ENCODE results near the gene TRIM71. TPM values are rescaled to one million over a fixed set of nuclear protein-coding genes. Genes with fewer than 3 reads are reported as not detected.

TRIM71 gene
- total and polyA plus RNA-seq, 2 of the 13 experiments (the other 11 are each of a cell fraction or from before 2014, with no cell fraction given): 21.7 to 76.9 TPM

- TF ChIP-seq, protein P1, sequence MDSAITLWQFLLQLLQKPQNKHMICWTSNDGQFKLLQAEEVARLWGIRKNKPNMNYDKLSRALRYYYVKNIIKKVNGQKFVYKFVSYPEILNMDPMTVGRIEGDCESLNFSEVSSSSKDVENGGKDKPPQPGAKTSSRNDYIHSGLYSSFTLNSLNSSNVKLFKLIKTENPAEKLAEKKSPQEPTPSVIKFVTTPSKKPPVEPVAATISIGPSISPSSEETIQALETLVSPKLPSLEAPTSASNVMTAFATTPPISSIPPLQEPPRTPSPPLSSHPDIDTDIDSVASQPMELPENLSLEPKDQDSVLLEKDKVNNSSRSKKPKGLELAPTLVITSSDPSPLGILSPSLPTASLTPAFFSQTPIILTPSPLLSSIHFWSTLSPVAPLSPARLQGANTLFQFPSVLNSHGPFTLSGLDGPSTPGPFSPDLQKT (CRISPR knock-in tag; IDR thresholded peaks at IDR 0.05; ENCODE audit: borderline replicate concordance): no peak
- TF ChIP-seq KDM4B (CRISPR knock-in tag; IDR thresholded peaks at IDR 0.05) (no peak), PAF1 (CRISPR knock-in tag; IDR thresholded peaks at IDR 0.05) (no peak), TARDBP (CRISPR knock-in tag; IDR thresholded peaks at IDR 0.05) (peak; percentile 21), TEAD3 (CRISPR knock-in tag; optimal IDR thresholded peaks at IDR 0.05; ENCODE audit: borderline replicate concordance) (peak; percentile 66), RELA (CRISPR knock-in tag; IDR thresholded peaks at IDR 0.05) (no peak), MZF1 (CRISPR knock-in tag; IDR thresholded peaks at IDR 0.05; ENCODE audit: borderline replicate concordance) (no peak), GATA4 (IDR thresholded peaks at IDR 0.05; ENCODE audit: borderline replicate concordance, low read depth) (peak; percentile 48; the same call in 1 of the 2 replicates), PPARG (CRISPR knock-in tag; conservative IDR thresholded peaks at IDR 0.05) (no peak; the same call in 1 of the 2 replicates), KLF13 (CRISPR knock-in tag; IDR thresholded peaks at IDR 0.05) (no peak), ARID5B (CRISPR knock-in tag; IDR thresholded peaks at IDR 0.05) (peak; percentile 66), ZBTB7B (CRISPR knock-in tag; IDR thresholded peaks at IDR 0.05) (peak; percentile 70), KDM5B (CRISPR knock-in tag; IDR thresholded peaks at IDR 0.05; ENCODE audit: borderline replicate concordance) (peak; percentile 83), KAT8 (CRISPR knock-in tag; IDR thresholded peaks at IDR 0.05) (0 out of 2 replicates have a peak, but pooled peaks have one; percentile 48), ZKSCAN8 (CRISPR knock-in tag; IDR thresholded peaks at IDR 0.05; ENCODE audit: borderline replicate concordance) (no peak), THAP11 (CRISPR knock-in tag; IDR thresholded peaks at IDR 0.05) (0 out of 2 replicates have a peak, but pooled peaks have one; percentile 27), GLI4 (CRISPR knock-in tag; IDR thresholded peaks at IDR 0.05; ENCODE audit: borderline replicate concordance) (no peak), ATRX (CRISPR knock-in tag; IDR thresholded peaks at IDR 0.05; ENCODE audit: borderline replicate concordance) (no peak), KMT2A (CRISPR knock-in tag; IDR thresholded peaks at IDR 0.05) (peak; percentile 95), ZNF605 (CRISPR knock-in tag; IDR thresholded peaks at IDR 0.05) (no peak)
- TF ChIP-seq, protein P2, sequence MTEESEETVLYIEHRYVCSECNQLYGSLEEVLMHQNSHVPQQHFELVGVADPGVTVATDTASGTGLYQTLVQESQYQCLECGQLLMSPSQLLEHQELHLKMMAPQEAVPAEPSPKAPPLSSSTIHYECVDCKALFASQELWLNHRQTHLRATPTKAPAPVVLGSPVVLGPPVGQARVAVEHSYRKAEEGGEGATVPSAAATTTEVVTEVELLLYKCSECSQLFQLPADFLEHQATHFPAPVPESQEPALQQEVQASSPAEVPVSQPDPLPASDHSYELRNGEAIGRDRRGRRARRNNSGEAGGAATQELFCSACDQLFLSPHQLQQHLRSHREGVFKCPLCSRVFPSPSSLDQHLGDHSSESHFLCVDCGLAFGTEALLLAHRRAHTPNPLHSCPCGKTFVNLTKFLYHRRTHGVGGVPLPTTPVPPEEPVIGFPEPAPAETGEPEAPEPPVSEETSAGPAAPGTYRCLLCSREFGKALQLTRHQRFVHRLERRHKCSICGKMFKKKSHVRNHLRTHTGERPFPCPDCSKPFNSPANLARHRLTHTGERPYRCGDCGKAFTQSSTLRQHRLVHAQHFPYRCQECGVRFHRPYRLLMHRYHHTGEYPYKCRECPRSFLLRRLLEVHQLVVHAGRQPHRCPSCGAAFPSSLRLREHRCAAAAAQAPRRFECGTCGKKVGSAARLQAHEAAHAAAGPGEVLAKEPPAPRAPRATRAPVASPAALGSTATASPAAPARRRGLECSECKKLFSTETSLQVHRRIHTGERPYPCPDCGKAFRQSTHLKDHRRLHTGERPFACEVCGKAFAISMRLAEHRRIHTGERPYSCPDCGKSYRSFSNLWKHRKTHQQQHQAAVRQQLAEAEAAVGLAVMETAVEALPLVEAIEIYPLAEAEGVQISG (CRISPR knock-in tag; IDR thresholded peaks at IDR 0.05): peak; percentile 6; the same call in 1 of the 2 replicates
These were observed 1.1 kb upstream of the TRIM71 start (continued) for GRCh38 chr3:32816439-32817256.

Data from HepG2 (cell line).